Measurements from ENCODE around the gene STAT3. TPM values are rescaled to one million over a fixed set of nuclear protein-coding genes. Genes with fewer than 3 reads are reported as not detected.

The STAT3 gene
- total and polyA plus RNA-seq, 9 of the 15 experiments (the other 6 are each of a cell fraction or from before 2014, with no cell fraction given) = 90.0 to 179 (median 114) TPM

GRCh38 chr17:42322382-42323267 is 65.6 kb downstream of the STAT3 start (continued):
- TF ChIP-seq MLX (CRISPR knock-in tag; conservative IDR thresholded peaks at IDR 0.05) (no peak), THAP12 (CRISPR knock-in tag; IDR thresholded peaks at IDR 0.05) (peak; percentile 56; the same call in 1 of the 2 replicates), NFRKB (IDR thresholded peaks at IDR 0.05; ENCODE audit: low read depth) (no peak), HNRNPK (IDR thresholded peaks at IDR 0.05; ENCODE audit: low read depth, low read length, poor library complexity, severe bottlenecking) (no peak), POLR3G (IDR thresholded peaks at IDR 0.05; ENCODE audit: extremely low read depth, insufficient read length, insufficient replicate concordance) (no peak), HNRNPL (IDR thresholded peaks at IDR 0.05; ENCODE audit: low read depth, low read length) (no peak), JUN (IDR thresholded peaks at IDR 0.05; ENCODE audit: borderline replicate concordance, low read depth, low read length) (0 out of 2 replicates have a peak, but pooled peaks have one; percentile 25), JUN (CRISPR knock-in tag; IDR thresholded peaks at IDR 0.05; ENCODE audit: borderline replicate concordance) (no peak), KAT7 (CRISPR knock-in tag; IDR thresholded peaks at IDR 0.05; ENCODE audit: borderline replicate concordance) (0 out of 2 replicates have a peak, but pooled peaks have one; percentile 31), PREB (CRISPR knock-in tag; IDR thresholded peaks at IDR 0.05) (0 out of 2 replicates have a peak, but pooled peaks have one; percentile 73), CEBPB (tag; IDR thresholded peaks at IDR 0.05) (no peak), EWSR1 (IDR thresholded peaks at IDR 0.05; ENCODE audit: borderline replicate concordance, low read depth, partially characterized antibody) (no peak), CGGBP1 (CRISPR knock-in tag; IDR thresholded peaks at IDR 0.05) (no peak), ZNF398 (CRISPR knock-in tag; IDR thresholded peaks at IDR 0.05) (no peak), TBP (optimal IDR thresholded peaks at IDR 0.05; ENCODE audit: low read depth, low read length) (no peak), NR0B1 (IDR thresholded peaks at IDR 0.05; ENCODE audit: partially characterized antibody) (no peak), ZNF232 (CRISPR knock-in tag; IDR thresholded peaks at IDR 0.05) (no peak), ZNF644 (tag; IDR thresholded peaks at IDR 0.05; ENCODE audit: low read depth) (no peak)
